SH-SY5Y (cell line): ENCODE data around the gene ATP13A1.

Experiments
- GATA2 ChIP-seq: IDR thresholded peaks from 2 replicates; pipeline ENCODE4 v1.6.1; 2011; ENCODE audit warnings: mild to moderate bottlenecking, low read depth, low read length
- GATA3 ChIP-seq: IDR thresholded peaks from 2 replicates; pipeline ENCODE4 v1.6.1; 2011; ENCODE audit warnings: low read depth, mild to moderate bottlenecking, low read length, moderate library complexity

GRCh38 chr19:19637523-19638251 lies 25.8 kb downstream of the ATP13A1 start:
- no peak for TF ChIP-seq GATA2
- TF ChIP-seq GATA3 = no peak
